KBM-7 (cell line): ENCODE results near the gene CALCR.
"Not testable (repeated sequence)": the region's sequence is repeated elsewhere in the genome, so short reads cannot be mapped to it uniquely, and the experiment has no call there.

Experiments used
- DNase-seq: peaks from one replicate; pipeline ENCODE4 v3.0.0-alpha.2; 2015
- in situ Hi-C: fragments of 300-500 bp; cut with MboI; formaldehyde crosslinking; loops from 2 replicates; pipeline ENCODE4 v1.14.3; 2020; ENCODE audit warnings: low sequenced_read_pairs, low pct_unique_long_range_greater_than_20kb, mixed read lengths

CALCR gene

GRCh38 chr7:93563584-93563983 is 10.9 kb downstream of the CALCR start:
- no peak for DNase-seq
- in situ Hi-C loops = no loop called here

GRCh38 chr7:93562936-93563335 is 11.6 kb downstream of the CALCR start:
- no peak for DNase-seq
- in situ Hi-C loops = no loop called here

GRCh38 chr7:93562106-93562505 is 12.4 kb downstream of the CALCR start:
- in situ Hi-C loops = no loop called here
- no peak for DNase-seq

GRCh38 chr7:93559639-93560491 is 14.7 kb downstream of the CALCR start:
- peak; percentile 20 for DNase-seq
- in situ Hi-C loops = no loop called here

GRCh38 chr7:93558705-93559614 is 15.6 kb downstream of the CALCR start:
- in situ Hi-C loops = no loop called here
- no peak for DNase-seq

- in situ Hi-C loops = no loop called here
- DNase-seq = no peak
Measured at GRCh38 chr7:93551931-93552330, 22.6 kb downstream of the CALCR start.

GRCh38 chr7:93551063-93551895 is 23.2 kb downstream of the CALCR start:
- in situ Hi-C loops = no loop called here
- DNase-seq = peak; percentile 33

- DNase-seq = no peak
- in situ Hi-C loops = no loop called here
Measured at GRCh38 chr7:93547716-93548115, 26.8 kb downstream of the CALCR start.

GRCh38 chr7:93544691-93545090 is 29.8 kb downstream of the CALCR start:
- in situ Hi-C loops = no loop called here
- DNase-seq = no peak

GRCh38 chr7:93538061-93538460 is 36.5 kb downstream of the CALCR start:
- in situ Hi-C loops = no loop called here
- no peak for DNase-seq

GRCh38 chr7:93535616-93536015 is 38.9 kb downstream of the CALCR start:
- in situ Hi-C loops = no loop called here
- DNase-seq = no peak

- DNase-seq = no peak
- in situ Hi-C loops = no loop called here
Measured at GRCh38 chr7:93530701-93531100, 43.8 kb downstream of the CALCR start.

GRCh38 chr7:93516834-93517233 is 57.7 kb downstream of the CALCR start:
- in situ Hi-C loops = no loop called here
- DNase-seq = no peak

- in situ Hi-C loops = no loop called here
- no peak for DNase-seq
Measured at GRCh38 chr7:93515144-93515543, 59.4 kb downstream of the CALCR start.

GRCh38 chr7:93509303-93509702 is 65.2 kb downstream of the CALCR start:
- in situ Hi-C loops = no loop called here
- DNase-seq = no peak

- in situ Hi-C loops = no loop called here
- DNase-seq = no peak
Measured at GRCh38 chr7:93503088-93503487, 71.4 kb downstream of the CALCR start.

GRCh38 chr7:93491860-93492259 is 82.7 kb downstream of the CALCR start:
- DNase-seq, in situ Hi-C loops: not testable (repeated sequence)

GRCh38 chr7:93476491-93477344 is 97.8 kb downstream of the CALCR start:
- in situ Hi-C loops = no loop called here
- DNase-seq = no peak
